ENCODE measurements around the gene FKBP7.

DNA sequence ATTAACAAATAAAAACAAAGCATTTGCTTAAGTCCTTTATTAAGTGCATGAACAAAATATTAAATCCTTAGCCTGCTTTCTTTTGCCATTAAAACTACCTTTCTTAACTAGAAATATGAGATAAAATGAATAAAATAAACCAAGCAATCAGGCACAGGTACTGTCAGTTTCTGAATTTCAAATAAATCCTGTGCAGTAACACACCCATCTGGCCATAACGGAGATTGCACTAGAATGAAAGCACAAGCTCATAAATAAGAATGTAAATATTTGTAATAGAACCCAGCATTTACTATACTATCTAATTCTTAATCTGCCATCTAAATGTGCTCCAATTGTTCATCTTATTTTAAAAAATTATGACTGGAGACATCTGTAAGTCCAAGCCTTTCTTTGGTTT is 59.3 kb downstream of the FKBP7 start:
- TF ChIP-seq EZH2 (IDR thresholded peaks at IDR 0.05; ENCODE audit: borderline replicate concordance, insufficient read depth, low read length, poor library complexity, severe bottlenecking) (no peak), POLR2AphosphoS5 (IDR thresholded peaks at IDR 0.05) (no peak), RAD21 (conservative IDR thresholded peaks at IDR 0.05) (peak; percentile 79), TAF1 (IDR thresholded peaks at IDR 0.05; ENCODE audit: low read depth) (no peak), EP300 (conservative IDR thresholded peaks at IDR 0.05; ENCODE audit: poor library complexity, severe bottlenecking) (no peak), MXI1 (conservative IDR thresholded peaks at IDR 0.05; ENCODE audit: poor library complexity, severe bottlenecking) (no peak), SMC3 (conservative IDR thresholded peaks at IDR 0.05; ENCODE audit: poor library complexity) (peak; percentile 79)
- TF ChIP-seq, protein P1, sequence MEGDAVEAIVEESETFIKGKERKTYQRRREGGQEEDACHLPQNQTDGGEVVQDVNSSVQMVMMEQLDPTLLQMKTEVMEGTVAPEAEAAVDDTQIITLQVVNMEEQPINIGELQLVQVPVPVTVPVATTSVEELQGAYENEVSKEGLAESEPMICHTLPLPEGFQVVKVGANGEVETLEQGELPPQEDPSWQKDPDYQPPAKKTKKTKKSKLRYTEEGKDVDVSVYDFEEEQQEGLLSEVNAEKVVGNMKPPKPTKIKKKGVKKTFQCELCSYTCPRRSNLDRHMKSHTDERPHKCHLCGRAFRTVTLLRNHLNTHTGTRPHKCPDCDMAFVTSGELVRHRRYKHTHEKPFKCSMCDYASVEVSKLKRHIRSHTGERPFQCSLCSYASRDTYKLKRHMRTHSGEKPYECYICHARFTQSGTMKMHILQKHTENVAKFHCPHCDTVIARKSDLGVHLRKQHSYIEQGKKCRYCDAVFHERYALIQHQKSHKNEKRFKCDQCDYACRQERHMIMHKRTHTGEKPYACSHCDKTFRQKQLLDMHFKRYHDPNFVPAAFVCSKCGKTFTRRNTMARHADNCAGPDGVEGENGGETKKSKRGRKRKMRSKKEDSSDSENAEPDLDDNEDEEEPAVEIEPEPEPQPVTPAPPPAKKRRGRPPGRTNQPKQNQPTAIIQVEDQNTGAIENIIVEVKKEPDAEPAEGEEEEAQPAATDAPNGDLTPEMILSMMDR (IDR thresholded peaks at IDR 0.05; ENCODE audit: poor library complexity, severe bottlenecking), result peak; percentile 74
- TF ChIP-seq, protein P2, sequence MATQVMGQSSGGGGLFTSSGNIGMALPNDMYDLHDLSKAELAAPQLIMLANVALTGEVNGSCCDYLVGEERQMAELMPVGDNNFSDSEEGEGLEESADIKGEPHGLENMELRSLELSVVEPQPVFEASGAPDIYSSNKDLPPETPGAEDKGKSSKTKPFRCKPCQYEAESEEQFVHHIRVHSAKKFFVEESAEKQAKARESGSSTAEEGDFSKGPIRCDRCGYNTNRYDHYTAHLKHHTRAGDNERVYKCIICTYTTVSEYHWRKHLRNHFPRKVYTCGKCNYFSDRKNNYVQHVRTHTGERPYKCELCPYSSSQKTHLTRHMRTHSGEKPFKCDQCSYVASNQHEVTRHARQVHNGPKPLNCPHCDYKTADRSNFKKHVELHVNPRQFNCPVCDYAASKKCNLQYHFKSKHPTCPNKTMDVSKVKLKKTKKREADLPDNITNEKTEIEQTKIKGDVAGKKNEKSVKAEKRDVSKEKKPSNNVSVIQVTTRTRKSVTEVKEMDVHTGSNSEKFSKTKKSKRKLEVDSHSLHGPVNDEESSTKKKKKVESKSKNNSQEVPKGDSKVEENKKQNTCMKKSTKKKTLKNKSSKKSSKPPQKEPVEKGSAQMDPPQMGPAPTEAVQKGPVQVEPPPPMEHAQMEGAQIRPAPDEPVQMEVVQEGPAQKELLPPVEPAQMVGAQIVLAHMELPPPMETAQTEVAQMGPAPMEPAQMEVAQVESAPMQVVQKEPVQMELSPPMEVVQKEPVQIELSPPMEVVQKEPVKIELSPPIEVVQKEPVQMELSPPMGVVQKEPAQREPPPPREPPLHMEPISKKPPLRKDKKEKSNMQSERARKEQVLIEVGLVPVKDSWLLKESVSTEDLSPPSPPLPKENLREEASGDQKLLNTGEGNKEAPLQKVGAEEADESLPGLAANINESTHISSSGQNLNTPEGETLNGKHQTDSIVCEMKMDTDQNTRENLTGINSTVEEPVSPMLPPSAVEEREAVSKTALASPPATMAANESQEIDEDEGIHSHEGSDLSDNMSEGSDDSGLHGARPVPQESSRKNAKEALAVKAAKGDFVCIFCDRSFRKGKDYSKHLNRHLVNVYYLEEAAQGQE (IDR thresholded peaks at IDR 0.05; ENCODE audit: borderline replicate concordance), result no peak
